ENCODE results near the gene KCNAB1.
"Not testable (repeated sequence)": the region's sequence is repeated elsewhere in the genome, so short reads cannot be mapped to it uniquely, and the experiment has no call there.

KCNAB1 gene

GRCh38 chr3:156542101-156543042 lies 422.0 kb downstream of the KCNAB1 start:
- no peak for DNase-seq (ENCODE audit: low read depth)

- DNase-seq (ENCODE audit: low read depth) = no peak
These were observed 422.7 kb downstream of the KCNAB1 start for GRCh38 chr3:156543043-156543555.

- no peak for DNase-seq (ENCODE audit: low read depth)
These were observed 427.3 kb downstream of the KCNAB1 start for GRCh38 chr3:156547637-156548036.

- no peak for DNase-seq (ENCODE audit: low read depth)
These were observed 427.8 kb downstream of the KCNAB1 start for GRCh38 chr3:156548041-156548687.

- DNase-seq (ENCODE audit: low read depth) = no peak
These were observed 428.5 kb downstream of the KCNAB1 start for GRCh38 chr3:156548902-156549301.

GRCh38 chr3:156551261-156551660 lies 430.9 kb downstream of the KCNAB1 start:
- no peak for DNase-seq (ENCODE audit: low read depth)

GRCh38 chr3:156551746-156552145 lies 431.4 kb downstream of the KCNAB1 start:
- DNase-seq (ENCODE audit: low read depth) = no peak

GRCh38 chr3:156552973-156553372 lies 432.6 kb downstream of the KCNAB1 start:
- DNase-seq (ENCODE audit: low read depth) = no peak

GRCh38 chr3:156553705-156554356 lies 433.5 kb downstream of the KCNAB1 start:
- DNase-seq (ENCODE audit: low read depth) = no peak

- no peak for DNase-seq (ENCODE audit: low read depth)
These were observed 434.1 kb downstream of the KCNAB1 start for GRCh38 chr3:156554515-156554841.

GRCh38 chr3:156554842-156555687 lies 434.7 kb downstream of the KCNAB1 start, which contains the start of gene SSR3:
TSS of gene SSR3 (minus strand) at chr3:156555117. CDS start at chr3:156555089, 28 bp downstream.
- DNase-seq (ENCODE audit: low read depth) = peak; percentile 87

GRCh38 chr3:156558389-156558788 lies 438.0 kb downstream of the KCNAB1 start:
- DNase-seq (ENCODE audit: low read depth) = no peak

- no peak for DNase-seq (ENCODE audit: low read depth)
These were observed 438.9 kb downstream of the KCNAB1 start for GRCh38 chr3:156559321-156559720.

GRCh38 chr3:156561533-156561932 lies 441.2 kb downstream of the KCNAB1 start:
- no peak for DNase-seq (ENCODE audit: low read depth)

GRCh38 chr3:156562486-156562885 lies 442.1 kb downstream of the KCNAB1 start:
- DNase-seq (ENCODE audit: low read depth) = not testable (repeated sequence)

GRCh38 chr3:156563900-156564682 lies 443.7 kb downstream of the KCNAB1 start:
- no peak for DNase-seq (ENCODE audit: low read depth)

GRCh38 chr3:156569016-156569415 lies 448.6 kb downstream of the KCNAB1 start:
- not testable (repeated sequence) for DNase-seq (ENCODE audit: low read depth)

GRCh38 chr3:156569881-156570280 lies 449.5 kb downstream of the KCNAB1 start:
- not testable (repeated sequence) for DNase-seq (ENCODE audit: low read depth)

- DNase-seq (ENCODE audit: low read depth) = no peak
These were observed 455.3 kb downstream of the KCNAB1 start for GRCh38 chr3:156575641-156576040.

GRCh38 chr3:156576051-156576450 lies 455.7 kb downstream of the KCNAB1 start:
- DNase-seq (ENCODE audit: low read depth) = no peak
